Neural crest cell (in vitro differentiated cells): ENCODE data around the gene NEDD1. TPM values are rescaled to one million over a fixed set of nuclear protein-coding genes. Genes with fewer than 3 reads are reported as not detected.

Experiments used
- DNase-seq: peaks from one replicate; pipeline ENCODE4 v3.0.0; 2021; ENCODE audit warnings: low read depth, mixed read lengths, low spot score
- H3K27ac Mint-ChIP-seq: one replicate; pipeline ENCODE4 v1.8.0; 2021; ENCODE audit warnings: mild to moderate bottlenecking, mixed read lengths; ENCODE audit not compliant: unreplicated experiment
- H3K27me3 Mint-ChIP-seq: 2 replicates; pipeline ENCODE4 v1.8.0; 2021; ENCODE audit warnings: low read depth, mild to moderate bottlenecking, mixed read lengths
- H3K36me3 Mint-ChIP-seq: 2 replicates; pipeline ENCODE4 v1.8.0; 2021; ENCODE audit warnings: low read depth, mild to moderate bottlenecking, mixed read lengths
- H3K4me1 Mint-ChIP-seq: 2 replicates; pipeline ENCODE4 v1.8.0; 2021; ENCODE audit warnings: mixed read lengths
- H3K4me3 Mint-ChIP-seq: one replicate; pipeline ENCODE4 v1.8.0; 2021; ENCODE audit warnings: mild to moderate bottlenecking, mixed read lengths
- H3K9me3 Mint-ChIP-seq: 2 replicates; pipeline ENCODE4 v1.8.0; 2021; ENCODE audit warnings: mixed read lengths
- total RNA-seq: library from RNA; stranded (reverse); gene quantifications from 2 replicates; pipeline ENCODE4 v1.2.1, GENCODE V29; 2021
- TF ChIP-seq, protein P1 (sequence below): fragments of 200-600 bp; sonication (generic); conservative IDR thresholded peaks from 2 replicates; pipeline ENCODE4 v1.5.0; 2021; ENCODE audit warnings: antibody characterized with exemption, mild to moderate bottlenecking

The NEDD1 gene
- total RNA-seq, 1 donor from 2014 or later = 37.3 TPM

DNA sequence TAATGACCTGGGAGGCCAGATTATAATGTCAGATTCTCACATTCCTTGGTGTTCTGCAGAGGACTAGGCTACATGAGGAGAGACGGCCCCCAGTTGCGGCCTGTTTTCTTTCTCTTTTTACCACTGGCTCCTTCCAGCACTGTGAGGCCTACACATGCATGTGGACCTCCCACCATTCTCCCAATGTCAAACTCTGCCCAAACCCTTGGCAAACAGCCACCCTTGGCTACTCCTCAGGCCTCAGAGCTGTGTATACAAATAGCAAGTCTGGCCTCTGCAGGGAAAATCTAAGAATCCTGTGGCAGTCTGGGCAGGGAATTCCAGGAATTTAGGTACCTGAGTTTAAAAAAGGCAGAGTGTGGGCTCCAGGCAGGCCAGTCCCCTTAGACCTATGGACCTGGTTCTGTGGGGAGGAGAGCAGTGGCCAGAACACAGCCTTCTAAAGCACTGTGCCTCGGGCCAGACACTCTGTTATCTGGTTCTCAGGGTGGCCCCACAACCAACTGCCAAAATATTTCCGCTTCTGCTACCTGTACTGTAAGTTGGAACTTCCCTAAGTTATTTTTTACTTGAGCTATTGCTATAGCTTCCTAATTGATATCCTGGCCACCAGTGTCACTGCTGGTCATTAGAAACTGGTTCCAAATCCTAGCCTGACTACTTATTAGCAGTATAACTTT lies 19.9 kb upstream of the NEDD1 start:
- TF ChIP-seq, protein P1, sequence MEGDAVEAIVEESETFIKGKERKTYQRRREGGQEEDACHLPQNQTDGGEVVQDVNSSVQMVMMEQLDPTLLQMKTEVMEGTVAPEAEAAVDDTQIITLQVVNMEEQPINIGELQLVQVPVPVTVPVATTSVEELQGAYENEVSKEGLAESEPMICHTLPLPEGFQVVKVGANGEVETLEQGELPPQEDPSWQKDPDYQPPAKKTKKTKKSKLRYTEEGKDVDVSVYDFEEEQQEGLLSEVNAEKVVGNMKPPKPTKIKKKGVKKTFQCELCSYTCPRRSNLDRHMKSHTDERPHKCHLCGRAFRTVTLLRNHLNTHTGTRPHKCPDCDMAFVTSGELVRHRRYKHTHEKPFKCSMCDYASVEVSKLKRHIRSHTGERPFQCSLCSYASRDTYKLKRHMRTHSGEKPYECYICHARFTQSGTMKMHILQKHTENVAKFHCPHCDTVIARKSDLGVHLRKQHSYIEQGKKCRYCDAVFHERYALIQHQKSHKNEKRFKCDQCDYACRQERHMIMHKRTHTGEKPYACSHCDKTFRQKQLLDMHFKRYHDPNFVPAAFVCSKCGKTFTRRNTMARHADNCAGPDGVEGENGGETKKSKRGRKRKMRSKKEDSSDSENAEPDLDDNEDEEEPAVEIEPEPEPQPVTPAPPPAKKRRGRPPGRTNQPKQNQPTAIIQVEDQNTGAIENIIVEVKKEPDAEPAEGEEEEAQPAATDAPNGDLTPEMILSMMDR = no peak
- Mint-ChIP-seq H3K27ac (no peak overlapping the region), H3K36me3 (no peaks in the 10 kb centered on the region), H3K4me3 (no peak overlapping the region), H3K27me3 (no peaks in the 10 kb centered on the region), H3K9me3 (no peaks in the 10 kb centered on the region), H3K4me1 (peaks cover 4% of the 10 kb centered on the region)
- DNase-seq = no peak

DNA sequence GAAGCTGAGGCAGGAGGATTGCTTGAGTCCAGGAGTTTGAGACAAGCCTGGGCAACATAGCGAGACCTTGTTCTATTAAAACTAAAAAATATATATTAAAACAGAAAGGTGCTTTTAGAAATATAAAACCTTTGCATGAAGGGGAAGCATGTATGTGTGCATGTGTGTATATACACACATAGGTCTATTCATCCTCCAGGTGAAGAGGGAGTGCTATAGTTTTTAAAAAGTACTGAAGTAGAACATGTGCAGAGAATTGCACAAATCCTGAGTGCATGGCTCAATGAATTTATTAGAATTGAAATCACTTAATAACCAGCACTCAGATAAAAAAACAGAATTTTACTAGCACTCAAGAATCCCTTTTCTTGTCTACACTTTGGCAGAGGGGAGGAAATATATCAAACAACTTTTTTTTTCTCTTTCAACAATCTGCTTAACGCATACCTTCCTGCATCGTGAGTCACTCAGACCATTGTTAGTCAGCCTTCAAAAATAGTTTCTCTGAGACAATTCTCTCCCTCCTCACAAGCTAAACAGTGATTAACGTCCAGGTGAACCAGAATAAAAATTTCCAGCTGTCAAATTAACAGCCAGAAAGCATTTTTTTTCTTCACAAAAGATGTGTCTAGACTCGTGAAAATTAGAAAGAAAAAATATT lies 17.7 kb upstream of the NEDD1 start:
- peaks cover 6% of the 10 kb centered on the region for H3K9me3 Mint-ChIP-seq
- TF ChIP-seq, protein P1 = no peak
- no peak for DNase-seq
- H3K27ac Mint-ChIP-seq = no peak overlapping the region
- no peaks in the 10 kb centered on the region for H3K27me3 Mint-ChIP-seq
- peaks cover 4% of the 10 kb centered on the region for H3K4me1 Mint-ChIP-seq
- peaks cover 7% of the 10 kb centered on the region for H3K36me3 Mint-ChIP-seq
- H3K4me3 Mint-ChIP-seq = no peak overlapping the region

DNA sequence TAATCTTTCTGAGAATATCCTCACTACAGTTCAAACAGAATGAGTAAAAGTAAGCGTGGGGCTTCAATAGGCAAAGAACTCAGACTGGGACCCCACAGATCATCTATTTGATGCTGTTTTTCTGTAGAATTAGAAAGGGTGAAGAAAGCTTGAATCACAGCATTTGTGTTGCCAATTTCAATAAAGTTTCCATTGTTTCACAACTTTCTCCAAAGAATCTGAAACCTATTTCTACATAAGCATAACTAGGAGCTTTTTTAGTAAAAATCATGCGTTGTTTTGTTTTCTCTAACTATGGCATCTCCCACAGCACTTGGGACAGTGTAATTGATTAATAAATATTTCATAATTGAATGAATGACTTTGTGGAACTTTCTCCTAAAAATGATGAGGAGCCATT lies 16.7 kb upstream of the NEDD1 start:
- Mint-ChIP-seq H3K9me3 (peaks cover 6% of the 10 kb centered on the region), H3K4me3 (no peak overlapping the region), H3K36me3 (peaks cover 7% of the 10 kb centered on the region), H3K27me3 (no peaks in the 10 kb centered on the region), H3K27ac (no peak overlapping the region), H3K4me1 (peaks cover 4% of the 10 kb centered on the region)
- DNase-seq = no peak
- TF ChIP-seq, protein P1 = no peak

DNA sequence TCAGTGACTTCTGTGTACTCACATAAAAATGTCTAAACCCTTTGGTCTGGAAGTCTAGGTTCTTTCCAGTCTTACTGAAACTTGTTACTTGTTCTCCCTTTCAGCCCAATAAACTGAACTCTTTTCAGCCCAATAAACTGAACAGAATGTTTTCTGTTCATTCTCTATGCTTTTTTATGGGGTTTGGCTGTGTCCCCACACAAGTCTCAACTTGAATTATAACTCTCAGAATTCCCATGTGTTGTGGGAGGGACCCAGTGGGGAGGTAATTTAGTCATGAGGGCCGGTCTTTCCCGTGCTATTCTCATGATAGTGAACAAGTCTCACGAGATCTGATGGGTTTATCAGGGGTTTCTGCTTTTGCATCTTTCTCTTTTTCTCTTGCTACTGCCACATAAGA lies 15.0 kb upstream of the NEDD1 start:
- no peak overlapping the region for H3K27ac Mint-ChIP-seq
- H3K27me3 Mint-ChIP-seq = no peaks in the 10 kb centered on the region
- peaks cover 7% of the 10 kb centered on the region for H3K36me3 Mint-ChIP-seq
- DNase-seq = no peak
- TF ChIP-seq, protein P1 = no peak
- no peak overlapping the region for H3K4me3 Mint-ChIP-seq
- H3K9me3 Mint-ChIP-seq = peaks cover 6% of the 10 kb centered on the region
- H3K4me1 Mint-ChIP-seq = peaks cover 4% of the 10 kb centered on the region

DNA sequence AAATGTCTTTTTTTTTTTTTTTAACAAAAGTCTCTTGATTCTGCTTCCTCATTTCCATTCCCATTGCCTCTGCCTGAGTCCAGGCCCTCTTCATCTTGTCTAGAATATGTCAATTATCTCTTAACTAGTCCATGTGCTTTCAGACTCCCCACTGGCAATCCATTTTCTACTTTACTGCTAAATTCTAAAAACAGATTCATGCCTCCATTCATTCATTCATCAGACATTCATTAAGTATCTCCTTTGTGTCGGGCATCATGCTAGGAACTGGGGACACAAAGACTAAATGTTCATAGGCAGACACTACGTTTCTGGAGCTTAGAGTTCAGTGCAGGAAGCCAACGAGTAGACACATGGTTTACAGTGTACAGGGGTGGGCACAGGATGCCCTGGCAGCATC lies 9.6 kb upstream of the NEDD1 start:
- Mint-ChIP-seq H3K4me1 (no peaks in the 10 kb centered on the region), H3K4me3 (no peak overlapping the region), H3K27ac (no peak overlapping the region), H3K36me3 (peaks cover 7% of the 10 kb centered on the region), H3K9me3 (peaks cover 6% of the 10 kb centered on the region), H3K27me3 (no peaks in the 10 kb centered on the region)
- TF ChIP-seq, protein P1 = no peak
- DNase-seq = no peak
